Stimulated activated CD8-positive, alpha-beta memory T cell treated with anti-CD3 and anti-CD28 coated beads, Interleukin-4, amount 100 ng/mL, for 24 hours (primary cell): ENCODE measurements around the gene ITPK1.
A peak's percentile ranks its signal among the peaks of the same experiment; 100 is the strongest.
"Not testable (repeated sequence)": the region's sequence is repeated elsewhere in the genome, so short reads cannot be mapped to it uniquely, and the experiment has no call there.

Experiments
- DNase-seq: peaks from one replicate; pipeline ENCODE4 v3.0.0-alpha.2; 2020; ENCODE audit warnings: low read depth

The ITPK1 gene

GRCh38 chr14:93084866-93085857 lies 30.6 kb downstream of the ITPK1 start:
- no peak for DNase-seq

GRCh38 chr14:93084402-93084801 lies 31.3 kb downstream of the ITPK1 start:
- no peak for DNase-seq

- no peak for DNase-seq
These were observed 31.8 kb downstream of the ITPK1 start for GRCh38 chr14:93083917-93084316.

GRCh38 chr14:93082576-93083001 lies 33.1 kb downstream of the ITPK1 start:
- DNase-seq: no peak

- DNase-seq: peak; percentile 51
These were observed 33.7 kb downstream of the ITPK1 start for GRCh38 chr14:93081876-93082570.

- DNase-seq: no peak
These were observed 35.8 kb downstream of the ITPK1 start for GRCh38 chr14:93079865-93080403.

- DNase-seq: no peak
These were observed 36.4 kb downstream of the ITPK1 start for GRCh38 chr14:93079321-93079720.

GRCh38 chr14:93078870-93079269 lies 36.9 kb downstream of the ITPK1 start:
- DNase-seq: no peak

- DNase-seq: no peak
These were observed 39.0 kb downstream of the ITPK1 start for GRCh38 chr14:93076755-93077154.

GRCh38 chr14:93075891-93076290 lies 39.8 kb downstream of the ITPK1 start:
- DNase-seq: no peak

GRCh38 chr14:93073910-93074769 lies 41.6 kb downstream of the ITPK1 start:
- DNase-seq: no peak

- no peak for DNase-seq
These were observed 42.4 kb downstream of the ITPK1 start for GRCh38 chr14:93073358-93073707.

GRCh38 chr14:93072659-93073357 lies 42.9 kb downstream of the ITPK1 start:
- no peak for DNase-seq

- DNase-seq: no peak
These were observed 47.0 kb downstream of the ITPK1 start for GRCh38 chr14:93068711-93069110.

- no peak for DNase-seq
These were observed 48.6 kb downstream of the ITPK1 start for GRCh38 chr14:93067088-93067487.

GRCh38 chr14:93065272-93065730 lies 50.4 kb downstream of the ITPK1 start:
- no peak for DNase-seq

GRCh38 chr14:93064411-93065271 lies 51.1 kb downstream of the ITPK1 start:
- no peak for DNase-seq

- DNase-seq: no peak
These were observed 52.3 kb downstream of the ITPK1 start for GRCh38 chr14:93063393-93063792.

- no peak for DNase-seq
These were observed 52.8 kb downstream of the ITPK1 start for GRCh38 chr14:93062890-93063289.

GRCh38 chr14:93062013-93062412 lies 53.7 kb downstream of the ITPK1 start:
- DNase-seq: not testable (repeated sequence)
